Bronchial epithelial cell (primary cell): Measurements from ENCODE around the gene NHLRC3. TPM values are rescaled to one million over a fixed set of nuclear protein-coding genes. Genes with fewer than 3 reads are reported as not detected.

Source experiments
- DNase-seq: peaks from one replicate; pipeline ENCODE4 v3.0.0-alpha.2; 2010; ENCODE audit warnings: low read depth
- FAIRE-seq: peaks from 2 replicates; lab custom pipeline; 2011; peaks lifted over from hg19 to GRCh38; lab: Jason Lieb, UNC
- H3K27me3 ChIP-seq: 2 replicates; pipeline ENCODE4 v1.5.1; 2011; ENCODE audit warnings: low read length; ENCODE audit not compliant: control insufficient read depth, insufficient read depth
- H3K36me3 ChIP-seq: 2 replicates; pipeline ENCODE4 v1.5.1; 2011; ENCODE audit warnings: low read length; ENCODE audit not compliant: control insufficient read depth, insufficient read depth
- H3K4me3 ChIP-seq: 2 replicates; pipeline ENCODE4 v1.5.1; 2011; ENCODE audit warnings: mild to moderate bottlenecking, low read depth, low read length, control low read depth
- CTCF ChIP-seq: IDR thresholded peaks from 2 replicates; pipeline ENCODE4 v1.5.1; 2011; ENCODE audit warnings: mild to moderate bottlenecking, moderate library complexity, low read length, control low read depth, inconsistent platforms; ENCODE audit not compliant: insufficient read depth, severe bottlenecking
- total RNA-seq: library from RNA; depleted of rRNA; stranded (reverse); fragments of >200 nt; gene quantifications from 2 replicates; pipeline ENCODE4 v1.2.1, GENCODE V29; 2014

The NHLRC3 gene
- total RNA-seq, 1 donor from 2014 or later = 9.0 TPM

- no peak for TF ChIP-seq CTCF
- DNase-seq (no peak), FAIRE-seq (no peak)
- no peaks in the 10 kb centered on the region for H3K27me3 ChIP-seq
- no peak overlapping the region for H3K4me3 ChIP-seq
- peaks cover 18% of the 10 kb centered on the region for H3K36me3 ChIP-seq
These were observed 24.8 kb upstream of the NHLRC3 start for GRCh38 chr13:39013462-39013861.

DNA sequence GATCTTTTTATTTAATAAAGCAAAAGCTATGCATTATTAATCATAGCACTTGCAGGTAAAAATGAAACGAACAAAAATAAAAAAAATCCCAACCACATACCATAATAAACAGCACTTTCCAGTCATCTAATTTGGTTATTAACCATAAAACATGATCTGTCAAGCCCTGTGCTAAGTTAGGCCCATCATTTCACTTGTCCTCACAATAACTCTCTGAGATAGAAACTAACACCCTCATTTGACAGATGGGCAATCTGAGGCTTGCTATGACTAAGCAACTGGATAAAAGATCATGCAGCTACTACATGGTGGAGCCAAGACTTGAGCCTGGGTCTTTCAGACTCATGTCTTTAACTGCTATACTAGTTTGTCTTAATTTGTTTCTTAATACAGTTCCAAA is 22.2 kb upstream of the NHLRC3 start:
- FAIRE-seq (no peak), DNase-seq (no peak)
- peaks cover 18% of the 10 kb centered on the region for H3K36me3 ChIP-seq
- no peak for TF ChIP-seq CTCF
- H3K27me3 ChIP-seq = no peaks in the 10 kb centered on the region
- H3K4me3 ChIP-seq = no peak overlapping the region

- H3K27me3 ChIP-seq = no peaks in the 10 kb centered on the region
- peak; percentile 35 for DNase-seq
- no peak for FAIRE-seq
- H3K4me3 ChIP-seq = no peak overlapping the region
- peaks cover 16% of the 10 kb centered on the region for H3K36me3 ChIP-seq
- TF ChIP-seq CTCF = peak; percentile 58
These were observed 21.5 kb upstream of the NHLRC3 start for GRCh38 chr13:39016787-39017186.

DNA sequence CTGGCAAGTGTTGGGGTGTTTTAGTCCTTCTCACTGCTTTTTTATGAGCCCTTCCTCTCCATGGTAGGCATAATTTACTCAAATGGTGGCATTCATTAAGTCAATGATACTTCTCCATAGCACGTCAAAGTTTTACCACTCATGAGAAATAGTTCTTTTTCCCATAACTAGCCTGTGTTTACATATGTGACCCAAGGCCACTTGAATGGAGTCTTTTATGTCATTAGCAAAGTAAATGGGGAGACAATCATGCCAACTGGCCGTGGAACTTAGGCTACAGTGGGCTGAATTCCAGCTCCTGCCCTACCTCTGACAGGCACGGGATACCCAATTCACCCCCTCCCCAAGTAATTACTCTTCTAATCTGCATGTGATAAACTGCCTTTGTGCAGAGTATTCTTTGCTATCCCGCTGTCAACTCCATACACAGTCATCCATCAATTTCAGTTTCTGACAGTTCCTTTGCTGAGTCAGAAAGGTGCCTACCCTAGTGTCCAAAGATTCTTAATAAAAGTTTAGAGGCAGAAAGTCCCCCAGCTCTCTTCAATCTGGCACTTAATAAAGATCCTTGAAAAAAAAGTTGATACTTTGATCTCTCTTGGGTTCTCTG is 17.3 kb upstream of the NHLRC3 start:
- peaks cover 8% of the 10 kb centered on the region for H3K36me3 ChIP-seq
- no peak for FAIRE-seq
- DNase-seq = no peak
- no peak overlapping the region for H3K4me3 ChIP-seq
- TF ChIP-seq CTCF = no peak
- no peaks in the 10 kb centered on the region for H3K27me3 ChIP-seq

DNA sequence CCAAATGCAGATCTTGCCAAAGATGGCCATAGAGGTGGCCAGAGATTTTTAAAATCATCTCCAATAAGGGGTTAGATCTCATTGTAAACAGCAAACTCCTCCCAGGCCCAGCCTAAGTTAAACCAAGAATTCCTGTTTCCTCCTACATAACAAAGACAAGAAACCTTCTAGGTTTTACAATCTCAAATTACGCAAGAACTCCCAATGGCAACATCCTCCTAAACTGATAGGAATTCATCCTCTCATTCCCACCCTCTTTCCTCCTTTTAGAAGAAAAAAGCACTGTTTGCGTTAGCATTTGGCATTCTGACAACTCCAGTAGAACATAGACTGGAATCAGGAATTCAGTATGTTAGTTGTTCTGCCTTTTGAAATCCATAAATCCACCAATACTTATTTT is 14.9 kb upstream of the NHLRC3 start:
- FAIRE-seq (no peak), DNase-seq (peak; percentile 21)
- H3K36me3 ChIP-seq = peaks cover 7% of the 10 kb centered on the region
- H3K27me3 ChIP-seq = no peaks in the 10 kb centered on the region
- no peak for TF ChIP-seq CTCF
- no peak overlapping the region for H3K4me3 ChIP-seq

DNA sequence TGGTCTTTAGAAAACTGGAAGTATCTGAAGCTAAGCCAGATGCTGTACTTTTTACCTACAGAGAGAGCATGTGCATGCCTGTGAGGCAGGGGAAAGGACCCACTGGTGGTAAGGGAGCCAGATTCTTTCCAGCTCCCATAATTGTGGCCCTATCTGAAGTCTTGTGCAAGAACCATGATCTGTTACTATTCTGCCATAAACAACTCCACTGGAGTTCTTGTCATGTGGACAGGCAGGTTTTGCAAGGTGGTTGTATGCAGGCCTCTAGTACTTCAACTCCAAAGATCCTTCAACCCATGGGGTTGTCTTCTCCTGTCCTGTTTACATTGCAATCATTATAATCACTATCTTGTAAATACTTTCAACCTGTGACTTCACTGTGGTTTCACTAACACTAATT is 14.5 kb upstream of the NHLRC3 start:
- Histone ChIP-seq H3K4me3 (no peak overlapping the region), H3K27me3 (no peaks in the 10 kb centered on the region), H3K36me3 (peaks cover 7% of the 10 kb centered on the region)
- no peak for TF ChIP-seq CTCF
- DNase-seq = peak; percentile 61
- FAIRE-seq = no peak
